KG1 (cell line): ENCODE measurements around the gene PIM1.
"Not testable (repeated sequence)": the region's sequence is repeated elsewhere in the genome, so short reads cannot be mapped to it uniquely, and the experiment has no call there.

Source experiments
- DNase-seq: peaks from one replicate; lab custom pipeline; 2025; lab: John Stamatoyannopoulos, UW

Gene PIM1

DNA sequence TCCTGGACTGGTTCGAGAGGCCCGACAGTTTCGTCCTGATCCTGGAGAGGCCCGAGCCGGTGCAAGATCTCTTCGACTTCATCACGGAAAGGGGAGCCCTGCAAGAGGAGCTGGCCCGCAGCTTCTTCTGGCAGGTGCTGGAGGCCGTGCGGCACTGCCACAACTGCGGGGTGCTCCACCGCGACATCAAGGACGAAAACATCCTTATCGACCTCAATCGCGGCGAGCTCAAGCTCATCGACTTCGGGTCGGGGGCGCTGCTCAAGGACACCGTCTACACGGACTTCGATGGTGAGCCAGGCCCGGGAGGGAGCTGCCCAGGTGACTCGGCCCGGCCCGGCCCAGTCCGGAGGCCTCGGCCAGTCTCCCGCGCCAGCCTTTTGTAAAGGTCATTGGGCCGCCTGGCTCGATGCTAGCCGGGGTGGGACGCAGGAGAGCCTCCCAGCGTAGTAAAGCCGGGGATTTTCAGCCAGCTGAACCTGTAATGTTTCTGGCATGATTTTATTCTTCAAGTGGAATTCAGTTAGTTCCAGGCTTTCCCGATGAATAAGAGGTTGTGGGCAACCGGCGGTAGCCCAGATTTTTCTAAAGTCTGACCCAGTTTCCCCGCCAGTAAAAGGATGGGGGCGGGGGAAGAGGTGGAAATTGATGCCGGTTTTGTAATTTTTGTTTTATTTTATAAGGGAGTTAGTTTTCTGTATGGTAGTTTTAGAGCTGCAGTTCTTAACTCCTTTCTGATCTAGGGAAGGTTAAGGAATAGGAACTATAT, 1.4 kb downstream of the PIM1 start:
- no peak for DNase-seq

DNA sequence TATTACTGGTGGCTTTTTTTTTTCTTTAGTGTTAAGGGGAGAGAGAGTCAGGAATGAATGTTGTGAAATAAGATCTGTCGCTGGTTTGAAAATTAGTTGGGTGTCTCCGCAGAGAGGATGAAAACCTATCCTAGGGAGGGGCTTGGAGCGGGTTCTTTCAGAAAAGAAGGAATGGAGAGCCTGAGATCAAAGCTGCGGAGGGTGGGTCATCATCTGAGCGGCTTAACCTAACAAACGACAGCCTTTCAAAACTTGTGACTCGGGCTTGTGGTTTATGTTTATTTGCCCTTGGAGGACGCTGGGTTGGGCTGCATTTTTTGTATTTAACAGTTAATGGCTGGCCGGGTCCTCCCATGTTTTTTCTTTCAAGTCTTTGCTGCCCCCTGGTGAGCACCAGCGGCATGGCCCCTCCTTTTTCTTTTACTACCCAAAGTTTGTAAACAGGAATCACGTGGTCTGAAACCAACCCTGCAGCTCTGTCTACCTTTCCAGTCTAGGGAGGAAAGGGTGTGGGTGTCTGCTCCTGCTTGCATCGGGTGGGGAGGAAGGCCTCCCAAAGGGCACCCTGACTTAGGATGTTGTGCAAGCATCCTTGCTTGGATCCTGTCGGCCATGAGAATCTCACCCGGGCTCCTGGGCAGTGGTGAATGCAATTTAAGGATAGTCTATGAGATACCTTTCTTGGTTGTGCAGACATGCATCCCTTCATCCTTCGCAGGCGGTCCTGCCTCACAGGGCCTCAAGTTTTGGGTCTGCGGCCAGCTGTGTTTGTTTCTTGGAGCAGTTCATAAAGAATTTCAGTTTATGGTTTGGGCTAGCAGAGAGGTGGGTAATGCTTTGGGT, 2.2 kb downstream of the PIM1 start:
- DNase-seq = peak; percentile 89

- DNase-seq = no peak
Observed at GRCh38 chr6:37172912-37173492, 3.0 kb downstream of the PIM1 start.

DNA sequence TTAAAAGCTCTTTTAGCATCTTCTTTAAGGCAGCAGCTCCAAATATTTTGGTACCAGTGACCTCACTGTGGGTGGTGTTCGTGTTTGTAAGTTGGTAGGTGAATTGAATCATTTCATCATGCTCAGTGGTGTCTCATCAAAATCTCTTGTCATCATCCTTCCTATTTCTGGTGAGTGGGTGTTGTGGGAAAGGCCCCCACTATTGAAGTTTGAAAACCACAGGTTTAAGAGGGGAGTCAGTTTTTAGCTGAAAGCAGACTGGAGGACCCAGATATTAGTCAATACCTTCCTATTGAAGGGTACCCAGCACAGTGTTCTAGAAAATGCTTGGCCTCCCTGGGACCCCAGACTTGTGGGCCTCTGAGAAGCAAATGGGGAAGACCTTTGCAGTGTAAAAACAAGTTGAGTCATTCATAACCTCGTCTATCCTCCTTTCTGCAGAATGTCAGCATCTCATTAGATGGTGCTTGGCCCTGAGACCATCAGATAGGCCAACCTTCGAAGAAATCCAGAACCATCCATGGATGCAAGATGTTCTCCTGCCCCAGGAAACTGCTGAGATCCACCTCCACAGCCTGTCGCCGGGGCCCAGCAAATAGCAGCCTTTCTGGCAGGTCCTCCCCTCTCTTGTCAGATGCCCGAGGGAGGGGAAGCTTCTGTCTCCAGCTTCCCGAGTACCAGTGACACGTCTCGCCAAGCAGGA, 3.7 kb downstream of the PIM1 start:
- DNase-seq = no peak

DNA sequence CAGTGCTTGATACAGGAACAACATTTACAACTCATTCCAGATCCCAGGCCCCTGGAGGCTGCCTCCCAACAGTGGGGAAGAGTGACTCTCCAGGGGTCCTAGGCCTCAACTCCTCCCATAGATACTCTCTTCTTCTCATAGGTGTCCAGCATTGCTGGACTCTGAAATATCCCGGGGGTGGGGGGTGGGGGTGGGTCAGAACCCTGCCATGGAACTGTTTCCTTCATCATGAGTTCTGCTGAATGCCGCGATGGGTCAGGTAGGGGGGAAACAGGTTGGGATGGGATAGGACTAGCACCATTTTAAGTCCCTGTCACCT, 4.2 kb downstream of the PIM1 start:
- no peak for DNase-seq

DNA sequence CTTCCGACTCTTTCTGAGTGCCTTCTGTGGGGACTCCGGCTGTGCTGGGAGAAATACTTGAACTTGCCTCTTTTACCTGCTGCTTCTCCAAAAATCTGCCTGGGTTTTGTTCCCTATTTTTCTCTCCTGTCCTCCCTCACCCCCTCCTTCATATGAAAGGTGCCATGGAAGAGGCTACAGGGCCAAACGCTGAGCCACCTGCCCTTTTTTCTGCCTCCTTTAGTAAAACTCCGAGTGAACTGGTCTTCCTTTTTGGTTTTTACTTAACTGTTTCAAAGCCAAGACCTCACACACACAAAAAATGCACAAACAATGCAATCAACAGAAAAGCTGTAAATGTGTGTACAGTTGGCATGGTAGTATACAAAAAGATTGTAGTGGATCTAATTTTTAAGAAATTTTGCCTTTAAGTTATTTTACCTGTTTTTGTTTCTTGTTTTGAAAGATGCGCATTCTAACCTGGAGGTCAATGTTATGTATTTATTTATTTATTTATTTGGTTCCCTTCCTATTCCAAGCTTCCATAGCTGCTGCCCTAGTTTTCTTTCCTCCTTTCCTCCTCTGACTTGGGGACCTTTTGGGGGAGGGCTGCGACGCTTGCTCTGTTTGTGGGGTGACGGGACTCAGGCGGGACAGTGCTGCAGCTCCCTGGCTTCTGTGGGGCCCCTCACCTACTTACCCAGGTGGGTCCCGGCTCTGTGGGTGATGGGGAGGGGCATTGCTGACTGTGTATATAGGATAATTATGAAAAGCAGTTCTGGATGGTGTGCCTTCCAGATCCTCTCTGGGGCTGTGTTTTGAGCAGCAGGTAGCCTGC, 4.8 kb downstream of the PIM1 start:
- DNase-seq = no peak

- DNase-seq = no peak
Observed at GRCh38 chr6:37175332-37176267, 5.6 kb downstream of the PIM1 start.

DNA sequence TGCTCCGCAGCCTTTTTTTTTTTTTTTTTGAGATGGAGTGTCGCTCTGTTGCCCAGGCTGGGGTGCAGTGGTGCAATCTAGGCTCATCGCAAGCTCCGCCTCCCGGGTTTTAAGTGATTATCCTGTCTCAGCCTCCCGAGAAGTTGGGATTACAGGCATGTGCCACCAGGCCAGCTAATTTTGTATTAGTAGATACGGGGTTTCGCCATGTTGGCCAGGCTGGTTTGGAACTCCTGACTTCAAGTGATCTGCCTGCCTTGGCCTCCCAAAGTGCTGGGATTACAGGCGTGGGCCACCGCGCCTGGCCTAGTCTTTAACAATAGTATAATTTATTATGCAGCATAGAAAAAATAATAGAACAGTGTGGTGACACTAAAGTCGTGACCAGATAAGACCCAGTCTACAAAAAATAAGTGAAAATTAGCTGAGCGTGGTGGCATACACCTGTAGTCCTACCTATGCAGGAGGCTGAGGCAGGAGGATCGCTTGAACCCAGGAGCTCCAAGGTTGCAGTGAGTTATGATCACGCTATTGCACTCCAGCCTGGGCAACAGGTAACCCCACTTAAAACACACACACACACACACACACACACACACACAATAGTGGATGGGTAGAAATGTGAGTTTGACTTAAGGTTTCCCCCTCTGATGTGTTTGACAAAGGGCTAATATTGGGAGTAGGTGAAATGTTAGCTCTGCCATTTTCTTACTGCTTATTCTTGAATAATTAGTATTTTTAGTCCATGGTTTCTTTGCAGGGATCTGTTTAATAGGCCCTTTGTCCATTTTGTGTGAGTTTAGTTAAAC, 6.5 kb downstream of the PIM1 start:
- peak; percentile 65 for DNase-seq

DNA sequence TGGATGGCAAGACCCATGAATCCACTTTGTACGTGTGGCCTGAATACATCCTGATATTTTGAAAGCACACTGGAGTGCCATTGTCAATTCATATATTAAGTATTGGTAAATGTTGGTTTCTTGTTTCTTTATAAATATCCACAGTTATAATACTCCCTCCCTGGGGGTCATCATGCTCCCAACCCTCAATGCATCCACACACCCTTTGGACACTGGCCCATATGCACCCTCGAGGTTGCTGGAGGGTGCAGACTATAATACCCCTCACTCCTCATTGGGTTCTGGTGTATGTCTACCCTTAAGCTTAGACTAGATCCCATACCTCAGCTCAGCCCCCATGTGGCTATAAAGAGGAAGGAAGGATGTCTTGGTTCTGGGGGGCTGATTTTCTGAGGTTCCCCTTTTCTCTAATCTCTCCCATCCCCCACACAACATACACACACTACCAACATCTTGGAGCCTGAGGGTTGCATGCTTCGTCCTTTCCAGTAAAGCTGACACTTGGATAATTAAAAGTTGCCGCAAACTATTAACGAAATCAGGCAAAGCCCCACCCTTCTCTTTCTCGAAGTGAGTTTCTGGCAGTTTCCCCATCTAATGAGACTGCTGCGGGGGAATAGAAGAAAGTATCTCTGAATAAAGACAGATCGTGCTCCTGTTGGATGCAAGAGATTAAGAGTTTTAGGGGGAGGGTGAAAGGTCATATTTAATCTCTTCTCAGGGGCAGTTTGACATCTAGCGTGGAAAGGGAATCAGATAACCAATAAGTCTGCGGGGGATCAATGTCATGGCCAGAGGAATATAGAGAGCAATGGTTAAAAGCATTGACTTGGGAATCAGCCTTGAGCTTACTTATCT, 7.4 kb downstream of the PIM1 start:
- DNase-seq = peak; percentile 98

GRCh38 chr6:37177935-37178517, 8.1 kb downstream of the PIM1 start:
- DNase-seq = peak; percentile 75

GRCh38 chr6:37180075-37180474, 10.1 kb downstream of the PIM1 start:
- DNase-seq = no peak

- not testable (repeated sequence) for DNase-seq
Observed at GRCh38 chr6:37180610-37181009, 10.7 kb downstream of the PIM1 start.

DNA sequence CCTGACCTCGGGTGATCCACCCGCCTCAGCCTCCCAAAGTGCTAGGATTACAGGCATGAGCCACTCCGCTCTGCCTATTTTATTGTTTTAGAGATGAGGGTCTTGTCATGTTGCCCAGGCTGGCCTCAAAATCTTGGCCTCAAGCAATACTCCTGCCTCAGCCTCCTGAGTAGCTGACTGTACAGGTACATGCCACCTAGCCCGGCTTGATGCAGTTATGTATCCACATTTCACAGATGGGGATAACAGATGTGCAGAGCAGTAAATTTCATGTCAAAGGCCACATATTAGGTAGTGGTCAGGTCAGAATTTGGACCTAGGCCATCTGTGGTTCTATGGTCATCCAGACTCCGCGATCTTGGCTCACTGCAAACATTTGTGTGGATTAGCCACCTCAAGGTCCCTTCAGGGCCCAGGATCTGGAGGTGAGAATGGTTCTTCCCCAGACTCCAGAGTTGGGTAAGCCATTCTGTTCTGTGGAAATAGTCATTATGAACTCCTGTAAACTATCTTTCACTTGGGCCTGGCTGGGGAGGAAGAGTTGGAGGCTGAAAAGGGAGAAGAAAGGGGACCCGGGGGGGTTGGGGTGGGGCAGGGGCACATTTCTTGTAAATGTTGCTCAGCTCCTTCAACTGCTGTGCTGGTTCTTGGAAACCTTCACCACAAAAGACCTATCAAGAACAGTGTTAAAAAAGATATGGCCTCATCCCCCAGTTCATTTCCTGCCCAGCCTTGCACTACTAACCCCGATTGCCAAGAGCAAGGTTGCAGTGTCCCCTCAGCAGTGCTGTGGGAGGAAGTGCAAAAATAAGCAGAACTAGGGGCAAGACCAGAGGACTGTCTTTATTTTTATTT, 13.0 kb downstream of the PIM1 start:
- peak; percentile 93 for DNase-seq

DNA sequence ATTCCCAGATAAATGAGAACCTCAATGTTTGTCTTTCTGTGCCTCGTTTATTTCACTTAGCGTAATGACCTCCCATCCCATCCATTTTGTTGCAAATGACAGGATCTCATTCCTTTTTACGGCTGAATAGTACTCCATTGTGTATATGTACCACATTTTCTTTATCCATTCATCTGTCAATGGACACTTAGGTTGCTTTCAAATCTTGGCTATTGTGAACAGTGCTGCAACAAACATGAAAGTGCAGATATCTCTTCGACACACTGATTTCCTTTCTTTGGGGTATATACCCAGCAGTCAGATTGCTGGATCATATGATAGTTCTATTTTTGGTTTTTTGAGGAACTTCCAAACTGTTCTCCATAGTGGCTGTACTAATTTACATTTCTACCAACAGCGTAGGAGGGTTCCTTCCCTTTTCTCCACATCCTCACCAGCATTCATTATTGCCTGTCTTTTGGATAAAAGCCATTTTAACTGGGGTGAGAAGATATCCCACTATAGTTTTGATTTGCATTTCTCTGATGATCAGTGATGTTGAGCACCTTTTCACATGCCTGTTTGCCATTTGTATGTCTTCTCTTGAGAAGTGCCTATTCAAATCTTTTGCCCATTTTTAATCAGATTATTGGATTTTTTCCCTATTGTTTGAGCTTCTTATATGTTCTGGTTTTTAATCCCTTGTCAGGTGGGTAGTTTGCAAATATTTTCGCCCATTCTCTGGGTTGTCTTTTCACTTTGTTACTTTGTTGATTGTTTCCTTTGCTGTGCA, 16.2 kb downstream of the PIM1 start:
- not testable (repeated sequence) for DNase-seq

DNA sequence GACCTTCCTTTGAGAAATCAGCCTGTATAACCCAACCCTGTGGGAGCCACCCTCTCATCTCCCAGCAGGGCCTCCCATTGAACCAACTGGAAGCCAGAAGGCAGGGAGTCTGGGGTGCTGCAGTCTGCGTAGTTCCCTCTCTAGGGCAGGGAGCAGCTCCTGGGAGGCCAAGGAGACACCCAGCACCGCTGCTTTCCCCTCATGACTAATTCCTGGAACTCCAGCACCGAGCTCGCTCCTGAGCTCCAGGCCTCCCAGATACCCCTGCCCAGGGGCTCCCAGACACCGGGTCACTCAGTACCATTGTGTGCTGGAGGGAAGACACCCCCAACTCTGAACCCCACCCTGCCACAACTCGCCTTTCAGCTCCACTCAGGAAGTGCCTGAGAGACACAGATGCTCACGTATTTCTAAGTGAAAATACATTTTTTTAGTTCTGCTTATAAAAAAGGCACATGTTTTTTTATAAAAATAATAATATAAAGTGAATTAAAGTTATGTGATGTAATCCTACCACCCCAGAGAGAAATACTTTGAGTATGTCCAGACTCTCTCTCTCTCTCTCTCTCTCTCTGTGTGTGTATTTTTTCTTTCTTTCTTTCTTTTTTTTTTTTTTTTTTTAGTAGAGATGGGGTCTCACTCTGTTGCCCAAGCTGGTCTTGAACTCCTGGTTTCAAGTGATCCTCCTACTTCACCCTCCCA, 17.5 kb downstream of the PIM1 start:
- DNase-seq = no peak

GRCh38 chr6:37188962-37189510, 19.1 kb downstream of the PIM1 start:
- no peak for DNase-seq
